ENCODE data around the gene NR3C1. TPM values are rescaled to one million over a fixed set of nuclear protein-coding genes. Genes with fewer than 3 reads are reported as not detected.

The NR3C1 gene
- polyA plus RNA-seq, 3 donors, result 38.5 to 39.6 (median 38.6) TPM

DNA sequence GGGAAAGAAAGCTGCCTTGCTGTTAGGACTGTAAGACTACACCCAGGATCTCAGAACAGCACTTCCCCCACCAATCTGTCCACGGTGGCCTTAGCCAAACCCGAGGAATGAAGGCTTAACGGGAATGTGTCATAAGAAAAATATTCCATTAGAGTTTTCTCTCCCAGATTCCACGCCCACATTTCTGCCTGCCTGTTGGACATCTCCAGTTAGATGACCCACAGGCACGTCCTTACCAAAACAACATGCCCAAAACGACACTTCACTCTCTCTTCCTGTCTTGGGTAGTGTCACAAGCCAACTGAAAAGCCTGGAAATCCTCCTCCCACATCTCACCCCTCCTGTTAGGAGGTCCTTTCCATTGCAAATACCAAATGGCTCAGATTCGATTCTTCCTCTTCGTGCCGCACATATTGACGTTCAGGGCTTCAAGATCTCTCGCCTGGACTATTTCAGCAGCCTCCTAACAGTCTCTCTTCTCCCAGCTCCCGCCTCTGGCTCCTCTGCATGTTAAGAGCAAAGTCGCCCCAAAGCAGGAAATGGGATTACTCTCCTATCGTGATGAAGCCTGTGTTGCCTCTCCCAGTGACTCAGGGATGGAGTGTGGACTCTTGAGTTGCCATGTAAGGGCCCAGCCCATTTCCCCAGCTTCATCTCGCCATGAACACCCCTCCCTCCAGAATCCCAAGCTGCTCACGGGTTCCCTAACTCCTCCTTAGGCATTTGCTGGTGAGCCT lies 159.3 kb downstream of the NR3C1 start:
- no peak for DNase-seq (ENCODE audit: low read depth in 3 of 3, low spot score in 2 of 3)

DNA sequence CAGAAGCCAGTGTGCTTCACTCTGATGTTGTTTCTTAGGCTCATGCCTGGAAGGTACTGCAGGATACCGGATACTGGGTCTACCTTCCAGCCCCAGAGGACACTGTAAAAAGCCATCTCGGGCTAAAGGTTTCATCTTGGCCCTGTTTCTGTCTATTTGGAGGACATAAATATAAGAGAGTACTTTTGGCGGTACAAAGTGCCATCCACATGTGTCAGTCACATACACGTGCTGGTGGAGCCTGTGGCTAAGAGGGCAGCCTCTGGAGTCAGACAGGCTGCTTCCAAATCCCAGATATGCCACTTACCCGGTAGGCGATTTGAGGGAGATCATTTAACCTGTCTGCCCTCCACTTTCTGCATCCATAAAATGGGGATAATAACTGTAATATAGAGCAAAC lies 160.4 kb downstream of the NR3C1 start:
- DNase-seq (ENCODE audit: low read depth in 3 of 3, low spot score in 2 of 3), result no peak

- no peak for DNase-seq (ENCODE audit: low read depth in 3 of 3, low spot score in 2 of 3)
Measured at GRCh38 chr5:143241892-143242291, 161.6 kb downstream of the NR3C1 start.

DNA sequence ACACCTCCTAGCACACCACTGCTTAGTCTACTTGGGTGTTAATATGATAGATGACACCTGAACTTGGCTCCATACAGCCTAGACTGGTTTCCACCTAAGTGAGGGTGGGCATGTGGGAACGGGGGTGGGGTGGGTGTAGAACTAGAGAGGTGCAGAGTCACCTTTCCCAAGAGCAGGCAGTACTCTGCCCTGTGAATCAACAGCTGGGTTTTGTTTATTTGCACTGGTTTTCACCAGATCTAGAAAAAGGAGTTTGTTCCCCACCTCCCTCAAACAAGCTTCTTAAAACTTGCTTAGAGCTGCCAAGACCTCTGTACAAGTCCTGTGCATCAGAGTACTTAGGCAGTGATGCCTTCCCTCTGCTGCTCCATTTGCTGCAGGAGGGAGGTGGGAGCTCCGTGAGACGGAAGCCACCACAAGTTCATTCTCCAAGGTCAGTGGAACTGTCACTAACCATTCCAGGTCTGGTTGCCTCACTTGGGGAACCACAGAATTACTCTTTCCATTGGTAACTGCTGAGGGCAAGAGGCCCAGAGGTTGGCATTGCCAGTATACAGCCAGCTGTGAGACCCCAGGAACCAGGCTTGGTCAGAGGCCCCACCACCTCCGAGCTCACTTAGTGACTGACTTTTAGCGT lies 163.5 kb downstream of the NR3C1 start:
- DNase-seq (ENCODE audit: low read depth in 3 of 3, low spot score in 2 of 3), result no peak

- no peak for DNase-seq (ENCODE audit: low read depth in 3 of 3, low spot score in 2 of 3)
Measured at GRCh38 chr5:143238620-143239019, 164.9 kb downstream of the NR3C1 start.

DNA sequence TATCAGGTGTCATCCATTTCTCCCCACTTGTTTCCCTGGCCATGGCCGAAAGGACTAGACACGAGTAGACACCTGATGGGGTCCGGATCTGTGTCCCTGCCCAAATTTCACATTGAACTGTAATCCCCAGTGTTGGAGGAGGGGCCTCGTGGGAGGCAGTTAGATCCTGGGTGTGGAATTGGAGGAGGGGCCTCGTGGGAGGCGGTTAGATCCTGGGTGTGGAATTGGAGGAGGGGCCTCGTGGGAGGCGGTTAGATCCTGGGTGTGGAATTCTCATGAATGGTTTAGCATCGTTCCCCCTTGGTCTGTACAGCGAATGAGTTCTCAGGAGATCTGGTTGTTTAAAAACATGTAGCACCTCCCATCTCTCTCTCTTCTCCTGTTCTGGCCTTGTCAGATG lies 165.8 kb downstream of the NR3C1 start:
- DNase-seq (ENCODE audit: low read depth in 3 of 3, low spot score in 2 of 3), result no peak

DNA sequence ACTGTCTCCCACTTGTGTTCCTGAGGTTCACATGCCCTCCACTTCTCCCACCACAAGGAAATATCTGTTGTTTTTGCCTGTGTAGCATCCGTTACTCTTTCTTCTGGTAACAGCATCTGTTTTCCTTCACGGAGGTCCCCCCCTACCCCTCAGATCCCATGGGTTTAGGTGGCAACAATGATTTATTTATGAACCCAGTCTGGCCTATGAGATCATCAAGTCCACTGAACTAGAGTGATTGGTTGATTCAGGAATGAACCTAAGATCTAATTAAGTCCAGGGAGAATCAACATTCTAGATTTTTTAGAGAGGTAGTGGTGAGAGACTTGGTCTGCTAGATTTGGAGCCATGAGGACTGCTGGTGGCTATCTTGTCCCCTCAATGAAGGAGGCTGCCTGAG lies 166.8 kb downstream of the NR3C1 start:
- DNase-seq (ENCODE audit: low read depth in 3 of 3, low spot score in 2 of 3), result no peak

DNA sequence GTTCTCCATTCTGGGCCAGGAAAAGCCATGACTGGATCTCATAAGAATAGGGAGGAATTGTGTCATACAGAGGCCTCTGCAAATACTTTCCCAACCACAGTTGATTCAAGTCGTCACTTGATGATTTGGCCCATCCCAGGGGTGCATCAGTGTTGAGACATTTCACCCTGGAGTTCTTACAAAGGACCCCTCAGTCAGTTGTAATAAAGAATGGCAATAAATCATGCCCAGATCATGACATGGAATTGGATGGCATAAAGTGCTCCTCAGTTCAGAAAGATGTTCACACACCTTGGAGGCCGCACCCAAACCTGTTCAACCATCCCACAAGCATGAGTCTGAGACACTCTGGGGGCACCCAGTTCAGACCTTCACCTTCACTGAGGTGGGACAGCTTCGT lies 168.1 kb downstream of the NR3C1 start:
- no peak for DNase-seq (ENCODE audit: low read depth in 3 of 3, low spot score in 2 of 3)

DNA sequence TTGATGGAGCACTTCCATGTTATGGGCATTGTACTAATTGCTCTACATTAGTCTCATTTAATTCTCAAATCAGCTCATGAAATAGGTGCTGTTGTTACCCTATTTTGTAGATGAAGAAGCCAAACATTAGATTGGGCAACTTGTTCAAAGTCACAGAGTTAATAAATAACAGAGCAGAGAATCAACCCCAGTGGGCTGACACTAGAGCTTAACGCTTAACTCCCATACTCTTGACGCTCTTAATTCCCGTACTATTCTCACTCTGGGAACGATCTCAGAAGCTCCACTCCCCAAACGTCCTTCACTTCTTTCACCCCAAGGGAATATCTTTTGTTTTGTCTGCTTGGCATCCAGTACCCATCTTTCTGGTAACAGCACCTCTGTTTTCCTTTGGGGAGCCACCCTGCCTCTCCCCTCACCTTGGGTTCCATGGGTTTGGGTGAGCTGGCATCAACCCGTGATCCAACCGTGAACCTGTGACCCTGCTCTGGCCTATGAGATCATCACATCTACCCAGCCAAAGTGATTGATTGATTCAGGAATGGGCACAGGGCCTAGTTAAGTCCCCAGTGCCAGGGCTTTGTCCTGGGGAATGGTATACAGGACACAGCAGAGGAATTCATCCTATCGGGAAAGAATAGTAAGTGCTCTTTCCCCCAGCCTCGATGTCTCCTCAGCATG lies 169.2 kb downstream of the NR3C1 start:
- DNase-seq (ENCODE audit: low read depth in 3 of 3, low spot score in 2 of 3), result no peak

- no peak for DNase-seq (ENCODE audit: low read depth in 3 of 3, low spot score in 2 of 3)
Measured at GRCh38 chr5:143233031-143233430, 170.5 kb downstream of the NR3C1 start.

DNA sequence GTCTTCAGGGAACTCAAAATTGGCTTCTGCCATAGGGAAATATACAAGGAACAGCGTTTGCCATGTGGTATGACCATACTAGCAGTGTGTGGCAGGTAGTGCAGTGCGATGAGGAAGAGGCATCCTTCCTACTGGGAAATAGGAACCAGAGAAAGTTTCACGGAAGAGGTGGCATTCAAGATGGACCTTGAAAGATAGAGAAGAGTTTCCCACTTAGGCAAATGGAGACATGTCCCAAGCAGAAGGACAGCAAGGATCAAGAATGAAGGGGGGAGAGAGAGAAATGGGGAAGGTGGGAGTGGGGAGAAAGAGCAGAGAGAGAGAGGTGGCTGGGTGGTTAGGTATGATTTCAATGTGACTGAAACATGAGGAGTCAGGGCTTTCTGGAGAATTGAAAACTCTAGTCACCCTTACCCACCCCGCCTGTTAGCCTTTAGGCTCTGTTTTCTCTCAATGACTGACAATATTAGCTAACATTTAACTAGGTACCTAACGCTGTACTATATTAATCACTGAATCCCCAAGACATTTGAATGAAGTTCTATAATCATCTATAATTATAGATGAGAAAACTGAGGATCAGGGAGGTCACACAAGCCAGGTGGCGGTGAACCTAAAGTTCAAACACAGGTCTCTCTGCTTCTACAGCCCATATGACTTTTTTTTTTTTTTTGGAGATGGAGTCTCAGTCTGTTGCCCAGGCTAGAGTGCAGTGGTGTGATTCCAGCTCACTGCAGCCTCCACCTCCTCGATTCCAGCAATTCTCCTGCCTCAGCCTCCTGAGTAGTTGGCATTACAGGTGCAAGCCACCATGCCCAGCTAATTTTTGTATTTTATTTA lies 171.3 kb downstream of the NR3C1 start:
- DNase-seq (ENCODE audit: low read depth in 3 of 3, low spot score in 2 of 3), result no peak

GRCh38 chr5:143231416-143231815 lies 172.1 kb downstream of the NR3C1 start:
- DNase-seq (ENCODE audit: low read depth in 3 of 3, low spot score in 2 of 3), result no peak

- DNase-seq (ENCODE audit: low read depth in 3 of 3, low spot score in 2 of 3), result no peak
Measured at GRCh38 chr5:143230676-143230996, 172.8 kb downstream of the NR3C1 start.

DNA sequence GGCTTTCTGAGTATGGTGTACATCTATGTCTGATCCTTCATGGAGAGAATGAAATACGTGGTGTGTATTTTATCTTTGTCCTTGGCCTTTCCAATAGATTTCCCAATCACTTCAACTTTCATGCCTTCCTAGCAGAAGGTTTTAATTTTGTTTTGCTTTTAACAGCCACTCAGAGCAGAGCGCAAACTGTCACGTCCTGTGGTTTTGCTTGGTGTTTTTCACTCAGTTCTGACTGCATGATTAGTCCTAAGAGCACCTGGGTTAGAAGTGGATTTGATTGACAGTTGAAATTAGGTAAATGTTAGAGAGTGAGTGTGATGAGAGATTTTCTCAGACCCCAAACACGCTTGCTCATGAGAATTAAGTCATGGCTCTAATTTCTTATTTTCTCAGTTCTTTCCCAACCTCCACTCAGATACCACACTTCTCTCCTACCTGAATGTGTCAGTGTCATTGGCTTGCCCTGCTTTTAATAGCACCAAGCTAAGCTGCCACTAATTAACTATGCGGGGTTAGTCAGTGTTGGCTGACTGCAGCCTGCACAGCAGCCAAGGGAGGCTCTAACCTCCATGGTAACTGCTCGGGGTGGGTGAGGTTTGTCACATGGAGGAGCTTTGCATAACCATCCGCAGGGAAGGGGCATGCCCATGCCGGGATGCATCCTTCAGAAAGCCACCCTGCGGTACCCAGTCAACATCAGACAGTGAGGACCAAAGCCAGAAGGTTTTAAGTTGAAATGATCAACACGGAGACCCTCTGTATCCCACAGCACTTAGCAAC lies 173.4 kb downstream of the NR3C1 start:
- no peak for DNase-seq (ENCODE audit: low read depth in 3 of 3, low spot score in 2 of 3)

- no peak for DNase-seq (ENCODE audit: low read depth in 3 of 3, low spot score in 2 of 3)
Measured at GRCh38 chr5:143229426-143229895, 174.0 kb downstream of the NR3C1 start.

DNA sequence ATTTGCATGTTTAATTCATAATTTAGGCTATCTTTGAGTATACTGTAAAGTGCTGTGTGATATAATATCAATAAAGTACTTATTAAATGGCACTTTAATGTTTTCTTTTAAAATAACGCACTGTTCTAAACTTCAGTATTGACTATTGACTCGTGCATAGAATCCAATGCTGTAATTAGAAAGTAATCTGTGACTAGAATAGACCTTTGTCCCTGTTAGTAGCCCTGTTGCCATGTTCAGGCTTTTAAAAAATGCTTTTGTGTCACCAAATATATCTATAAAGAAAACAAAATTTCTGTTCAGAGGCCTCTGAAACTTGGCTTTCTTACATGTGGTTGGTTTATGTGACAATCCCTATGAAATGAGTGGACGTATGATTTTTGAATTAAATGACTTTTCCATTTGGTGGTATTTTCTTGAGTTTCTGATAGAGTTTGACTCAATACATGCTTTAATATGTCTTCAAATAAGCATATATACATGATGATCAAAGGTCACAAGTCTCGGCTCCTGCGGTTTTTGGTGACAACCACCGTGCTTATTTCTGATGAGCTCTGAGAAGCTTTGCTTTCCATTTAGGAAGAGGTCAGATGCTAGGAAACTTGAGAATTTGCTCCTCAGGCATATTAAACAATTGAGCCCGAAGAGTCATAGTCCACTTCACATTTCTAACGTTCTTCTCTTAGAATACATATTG lies 174.7 kb downstream of the NR3C1 start:
- no peak for DNase-seq (ENCODE audit: low read depth in 3 of 3, low spot score in 2 of 3)
